Measurements from ENCODE around the gene ALOXE3. TPM values are rescaled to one million over a fixed set of nuclear protein-coding genes. Genes with fewer than 3 reads are reported as not detected.

ALOXE3 gene
- total RNA-seq (2014; rRNA removed; shearing (Covaris generic)) = 0.05 TPM in 1 of 2 replicates, not detected in the other

DNA sequence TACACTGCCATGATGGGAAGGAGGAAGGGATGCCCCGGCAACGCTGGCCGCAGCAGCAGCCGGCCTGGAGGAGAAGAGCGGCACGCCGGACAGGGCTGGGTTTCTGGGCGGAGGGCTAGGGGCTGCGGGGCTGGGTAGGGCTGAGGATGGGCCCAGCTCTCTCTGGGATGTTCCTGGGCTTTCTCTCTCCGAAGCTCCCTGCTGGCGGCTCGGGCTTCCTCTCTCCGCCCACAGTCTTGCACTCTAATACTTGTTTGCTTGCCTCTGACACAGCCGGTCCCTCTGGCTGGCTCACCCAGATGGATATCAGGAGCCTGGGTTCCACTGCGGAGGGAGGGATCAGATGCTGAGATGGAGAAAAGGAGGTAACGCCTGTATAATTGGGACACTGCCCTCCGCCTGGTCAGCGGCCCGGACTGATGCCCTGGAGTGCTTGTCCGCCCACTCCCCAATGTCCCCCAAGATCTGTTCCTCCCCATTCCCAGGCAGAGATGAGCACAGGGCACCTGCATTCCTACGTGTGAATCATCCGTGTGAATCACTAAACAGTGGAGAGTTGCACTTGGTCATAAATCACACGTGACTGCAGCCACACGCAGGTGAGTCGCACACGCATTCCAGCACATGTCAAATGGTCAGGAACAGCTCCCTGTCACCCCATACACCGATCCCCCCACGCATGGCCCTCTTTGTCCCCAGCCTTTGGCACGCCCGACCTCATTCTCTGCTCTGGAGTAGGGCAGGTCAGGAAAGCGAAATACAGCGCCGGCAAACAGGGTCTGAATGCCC, at the start of gene ALOXE3:
Gene ALOXE3 (minus strand): TSS at position 535 of the 789 bp plus-strand sequence. CDS start 524 bp downstream, at position 11.
- DNase-seq (ENCODE audit: low spot score) = peak; percentile 83

- DNase-seq (ENCODE audit: low spot score) = no peak
Observed at GRCh38 chr17:8167526-8167925, 49.2 kb upstream of the ALOXE3 start.

DNA sequence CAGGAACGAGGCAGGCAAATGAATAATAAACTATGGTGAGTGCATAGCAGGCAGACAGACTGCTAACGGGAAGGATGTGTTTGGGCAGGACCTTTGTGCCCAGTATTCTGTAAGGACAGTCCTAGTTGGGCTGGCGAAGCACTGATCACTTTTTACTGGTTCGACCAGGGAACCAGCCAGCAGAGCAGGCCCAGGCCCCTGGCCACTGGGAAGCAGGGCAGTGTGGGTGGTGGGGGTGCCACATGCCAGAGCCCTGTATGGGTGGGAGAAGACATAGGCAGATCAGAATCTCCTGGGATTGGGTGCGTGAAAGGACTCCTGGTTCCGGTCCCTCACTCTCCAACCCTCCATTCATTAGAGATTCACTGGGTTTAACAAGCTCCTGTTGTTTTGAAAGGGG, 48.4 kb upstream of the ALOXE3 start:
- DNase-seq (ENCODE audit: low spot score) = no peak

DNA sequence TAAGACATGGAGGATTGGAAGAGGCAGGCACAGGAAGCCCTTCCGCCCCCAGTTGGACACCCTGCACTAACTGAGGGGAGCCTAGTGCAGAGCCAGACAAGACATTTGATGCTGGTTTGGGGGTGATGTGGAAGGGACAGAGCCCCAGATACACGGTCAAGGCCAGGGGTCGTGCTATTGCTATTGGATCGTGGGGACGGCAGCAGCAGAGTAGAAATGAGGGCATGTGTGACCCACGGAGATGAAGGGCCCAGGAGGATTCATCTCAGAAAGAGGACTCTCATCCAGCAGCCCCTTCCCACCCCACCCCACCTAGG, 46.5 kb upstream of the ALOXE3 start:
- no peak for DNase-seq (ENCODE audit: low spot score)

GRCh38 chr17:8163978-8164814, 45.9 kb upstream of the ALOXE3 start:
- peak; percentile 66 for DNase-seq (ENCODE audit: low spot score)

DNA sequence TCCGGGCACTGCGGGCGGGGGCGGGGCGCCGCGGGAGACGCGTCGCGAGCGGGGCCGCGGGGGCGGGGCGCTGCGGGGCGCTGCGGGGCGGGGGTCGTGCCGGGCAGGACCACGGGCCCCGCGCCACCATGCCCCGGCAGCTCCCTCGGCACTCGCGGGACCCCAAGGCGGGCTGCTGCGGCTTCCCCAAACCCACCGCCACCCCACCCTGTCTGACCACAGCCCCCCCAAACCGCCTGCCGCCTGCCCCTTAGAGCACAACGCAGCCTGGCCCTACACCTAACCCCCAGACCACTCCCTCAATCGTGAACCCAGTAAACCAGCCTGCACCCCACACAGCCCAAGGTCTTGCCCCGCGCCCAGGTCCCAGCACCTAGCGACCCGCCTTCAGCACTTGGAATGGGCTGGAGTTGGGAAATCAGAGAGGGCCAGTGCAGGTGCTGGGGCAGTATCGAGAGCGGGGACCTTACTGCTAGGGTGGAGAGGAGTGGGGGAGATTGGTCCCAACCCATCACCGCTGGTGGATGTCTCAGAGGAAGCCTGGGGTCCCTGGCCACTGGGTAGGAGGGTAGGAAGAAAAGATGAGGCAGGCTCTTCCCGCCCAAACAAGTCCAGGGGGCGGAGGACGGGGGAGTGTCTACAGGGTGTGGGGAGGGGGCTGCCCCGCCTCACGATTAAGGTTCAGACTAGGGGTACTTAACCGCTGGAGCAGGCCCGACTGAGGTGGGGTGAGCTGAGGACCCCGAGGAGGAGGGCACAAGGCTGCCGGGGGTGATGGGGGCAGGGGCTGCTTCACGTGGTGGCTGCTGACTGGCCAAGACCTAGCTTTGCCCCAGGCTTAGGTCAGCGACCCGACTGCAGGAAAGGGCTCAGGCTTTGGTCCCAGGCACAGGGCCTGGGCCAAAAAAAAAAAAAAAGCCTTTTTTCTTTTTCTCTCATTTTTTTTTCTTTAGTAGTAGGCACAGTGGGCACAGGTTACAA, 45.0 kb upstream of the ALOXE3 start:
- no peak for DNase-seq (ENCODE audit: low spot score)

GRCh38 chr17:8162233-8162996, 44.1 kb upstream of the ALOXE3 start, which contains the start of gene VAMP2:
Gene VAMP2 (minus strand): TSS chr17:8162948. CDS start chr17:8162879, 69 bp downstream.
- DNase-seq (ENCODE audit: low spot score) = no peak

DNA sequence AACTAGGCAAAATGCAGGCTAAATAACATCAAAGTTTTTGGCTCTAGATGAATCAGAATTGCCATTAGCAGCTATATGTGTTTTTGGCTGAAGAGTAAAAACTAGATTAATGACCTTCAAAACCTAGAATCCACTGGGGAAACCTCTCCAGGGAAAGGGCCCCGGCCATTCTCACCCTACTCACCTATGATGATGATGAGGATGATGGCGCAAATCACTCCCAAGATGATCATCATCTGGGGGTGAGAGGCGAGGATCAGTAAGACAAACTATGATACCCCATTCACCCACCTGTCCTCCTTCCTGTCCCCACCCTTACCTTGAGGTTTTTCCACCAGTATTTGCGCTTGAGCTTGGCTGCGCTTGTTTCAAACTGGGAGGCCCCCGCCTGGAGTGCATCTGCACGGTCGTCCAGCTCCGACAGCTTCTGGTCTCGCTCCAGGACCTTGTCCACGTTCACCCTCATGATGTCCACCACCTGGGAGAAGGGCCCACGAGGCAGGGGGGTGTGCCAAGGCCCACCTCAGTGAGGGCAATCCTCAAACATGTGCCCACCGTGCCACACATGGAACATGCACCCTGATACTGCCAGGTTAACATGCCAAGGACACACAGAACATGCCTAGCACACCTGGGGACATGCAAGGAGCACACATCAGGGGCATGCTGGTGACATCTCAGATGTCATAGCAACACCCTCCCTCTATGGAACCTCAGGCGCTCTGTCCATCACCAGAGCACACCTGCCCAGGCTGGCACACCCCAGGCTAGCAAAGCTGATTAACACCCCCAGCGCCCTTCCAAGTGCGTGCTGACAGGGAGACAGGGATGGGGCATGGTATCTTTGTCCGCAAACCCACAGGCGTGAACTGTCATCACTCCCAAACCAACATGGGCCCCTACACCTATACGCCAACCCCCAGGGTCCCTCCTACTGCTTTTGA, 43.2 kb upstream of the ALOXE3 start:
- DNase-seq (ENCODE audit: low spot score) = no peak

DNA sequence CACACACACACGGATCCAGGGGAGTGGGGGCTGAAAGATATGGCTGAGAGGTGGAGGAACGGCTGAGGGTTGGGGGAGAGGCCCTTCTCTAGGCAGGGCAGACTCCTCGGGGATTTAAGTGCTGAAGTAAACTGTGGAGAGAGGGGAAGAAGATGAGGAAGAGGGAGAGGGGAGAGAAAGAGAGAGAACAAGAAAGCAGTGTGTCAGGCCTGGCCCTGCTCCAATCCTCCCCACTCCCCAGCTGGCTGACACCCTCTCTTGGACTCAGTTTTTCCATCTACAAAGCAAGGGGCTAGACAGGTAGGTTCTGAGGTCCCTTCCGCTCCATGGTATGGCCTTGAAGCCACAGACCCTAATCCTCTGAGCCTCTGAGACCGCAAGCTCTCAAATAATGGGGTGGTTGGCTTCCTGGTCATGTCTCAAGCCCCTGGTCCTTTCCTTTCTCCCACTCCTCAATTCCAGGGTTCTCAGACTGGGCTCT, 42.5 kb upstream of the ALOXE3 start:
- no peak for DNase-seq (ENCODE audit: low spot score)

DNA sequence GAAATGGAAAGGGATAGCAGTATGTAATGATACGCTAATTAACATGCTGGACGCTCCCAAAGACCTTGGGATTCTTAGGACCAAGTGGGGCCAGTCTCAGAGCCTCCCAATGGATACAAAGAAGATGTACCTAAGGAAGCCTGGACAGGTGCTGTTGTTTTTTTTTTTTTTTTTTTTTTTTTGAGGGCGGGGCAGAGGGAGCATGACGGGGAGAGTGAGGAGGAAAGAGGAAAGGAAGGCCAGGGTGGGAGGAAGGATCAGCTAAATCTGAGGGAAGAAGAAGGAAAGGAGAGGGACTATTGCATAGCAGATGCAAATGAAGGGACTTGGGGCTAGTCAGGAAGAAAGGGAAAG, 41.9 kb upstream of the ALOXE3 start:
- no peak for DNase-seq (ENCODE audit: low spot score)

DNA sequence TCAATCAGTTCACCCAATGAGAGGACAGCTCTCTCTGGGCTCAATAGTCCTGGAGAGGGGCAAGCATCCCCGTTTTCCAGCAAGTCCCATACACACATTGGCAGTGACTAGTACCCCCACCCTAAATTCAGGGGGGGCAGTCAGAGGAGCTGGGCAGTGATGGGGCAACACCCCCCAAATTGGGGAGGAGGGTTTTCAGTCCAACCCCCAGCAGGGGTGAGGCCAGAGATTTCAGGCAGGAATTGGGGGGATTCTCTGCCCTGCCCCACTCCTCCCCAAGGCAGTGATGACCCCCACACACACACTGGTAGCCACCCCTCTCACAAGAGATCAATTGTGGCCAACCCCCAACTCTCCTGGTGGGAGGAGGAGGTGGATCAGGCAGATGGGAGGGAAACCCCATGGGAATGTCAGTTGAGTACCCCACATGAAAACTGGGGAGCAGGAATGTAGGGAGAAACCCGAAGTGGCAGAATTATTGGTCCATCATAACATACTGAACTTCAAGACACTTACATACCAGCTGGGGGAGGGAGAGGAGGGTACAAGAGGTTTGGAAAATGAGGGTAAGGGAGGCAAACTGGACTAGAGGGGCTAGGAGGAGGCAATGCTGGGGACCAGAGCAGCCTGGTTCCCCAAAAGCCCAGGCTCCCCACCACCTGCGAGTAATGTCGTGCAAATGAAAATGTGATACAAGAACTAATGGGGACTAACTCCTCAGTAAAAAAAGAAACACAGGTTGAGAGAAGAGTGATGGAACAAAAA, 41.3 kb upstream of the ALOXE3 start:
- DNase-seq (ENCODE audit: low spot score) = no peak

GRCh38 chr17:8159032-8159400, 40.7 kb upstream of the ALOXE3 start:
- no peak for DNase-seq (ENCODE audit: low spot score)

DNA sequence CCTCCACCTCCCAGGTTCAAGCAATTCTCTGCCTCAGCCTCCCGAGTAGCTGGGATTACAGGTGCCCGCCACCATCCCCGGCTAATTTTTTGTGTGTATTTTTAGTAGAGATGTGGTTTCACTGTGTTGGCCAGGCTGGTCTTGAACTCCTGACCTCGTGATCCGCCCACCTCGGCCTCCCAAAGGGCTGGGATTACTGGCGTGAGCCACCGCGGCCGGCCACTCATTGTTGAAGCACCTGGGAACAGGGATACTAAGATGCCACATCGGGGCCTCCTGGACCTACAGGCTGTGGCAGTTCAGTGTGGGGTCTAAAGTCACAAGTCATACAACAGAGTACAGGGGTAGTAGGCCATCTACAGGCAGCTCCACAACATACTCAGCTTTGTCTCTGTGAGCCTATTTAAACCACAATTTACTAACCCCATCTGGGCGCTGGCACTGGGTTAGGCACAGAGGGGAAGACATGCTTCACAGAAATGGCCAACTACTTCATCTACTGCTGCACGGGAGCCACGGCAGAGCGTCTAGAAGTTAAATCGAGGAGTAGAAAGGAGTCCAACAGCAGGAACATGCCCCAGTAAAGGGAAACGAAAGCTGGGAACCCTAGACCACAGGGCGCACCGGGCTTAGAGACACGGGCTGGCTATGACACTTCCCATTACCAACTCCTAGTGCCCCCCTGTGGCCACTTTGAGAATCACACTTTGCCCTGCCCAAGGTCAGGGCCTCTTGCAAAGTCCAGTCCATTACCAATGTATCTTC, 40.1 kb upstream of the ALOXE3 start:
- peak; percentile 88 for DNase-seq (ENCODE audit: low spot score)

- peak; percentile 100 for DNase-seq (ENCODE audit: low spot score)
Observed at GRCh38 chr17:8156246-8156992, 38.1 kb upstream of the ALOXE3 start.

DNA sequence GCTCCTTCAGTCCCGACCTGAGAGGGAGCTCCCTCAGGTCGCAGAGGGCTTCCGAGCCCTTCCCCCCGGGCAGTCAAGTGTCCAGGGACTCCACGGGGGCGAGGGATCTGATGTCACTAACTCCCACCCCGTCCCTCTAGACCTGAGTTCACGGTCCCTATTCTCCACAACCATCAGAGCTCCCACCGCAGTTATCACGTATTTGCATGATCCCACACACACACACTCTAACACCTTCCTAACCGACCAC, 37.6 kb upstream of the ALOXE3 start:
- DNase-seq (ENCODE audit: low spot score) = no peak

GRCh38 chr17:8155231-8155995, 37.1 kb upstream of the ALOXE3 start:
- no peak for DNase-seq (ENCODE audit: low spot score)

DNA sequence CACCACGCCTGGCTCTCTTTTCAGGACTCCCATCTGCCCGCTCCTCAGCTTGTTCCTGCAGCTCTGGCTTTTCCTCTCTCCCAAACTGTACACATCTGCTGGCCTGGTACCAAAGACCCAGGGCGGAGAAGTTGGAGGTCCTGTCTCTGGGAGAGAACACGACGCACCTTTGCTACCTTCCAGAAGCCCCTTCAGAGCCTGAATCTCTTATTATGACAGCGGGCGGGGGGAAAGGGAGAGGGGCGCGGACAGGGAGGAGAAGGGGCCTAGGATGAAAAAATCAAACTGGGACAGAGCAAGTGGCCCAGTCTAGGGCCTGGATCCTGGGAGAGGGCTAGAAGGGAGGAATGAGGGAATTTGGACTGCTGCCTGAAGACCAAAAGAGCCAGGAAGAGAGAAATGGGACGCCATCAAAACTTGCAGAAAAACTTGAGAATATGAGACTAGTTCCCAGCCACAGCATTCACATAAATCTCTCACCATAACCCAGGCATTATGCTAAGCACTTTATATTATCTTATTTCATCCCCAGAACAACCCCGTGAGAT, 36.4 kb upstream of the ALOXE3 start:
- no peak for DNase-seq (ENCODE audit: low spot score)
